ENCODE measurements around the gene LMO2. TPM values are rescaled to one million over a fixed set of nuclear protein-coding genes. Genes with fewer than 3 reads are reported as not detected.
"Not testable (repeated sequence)": the region's sequence is repeated elsewhere in the genome, so short reads cannot be mapped to it uniquely, and the experiment has no call there.

Gene LMO2
- total and polyA plus RNA-seq, 2 of the 13 experiments (the other 11 are each of a cell fraction or from before 2014, with no cell fraction given) = not detected

DNA sequence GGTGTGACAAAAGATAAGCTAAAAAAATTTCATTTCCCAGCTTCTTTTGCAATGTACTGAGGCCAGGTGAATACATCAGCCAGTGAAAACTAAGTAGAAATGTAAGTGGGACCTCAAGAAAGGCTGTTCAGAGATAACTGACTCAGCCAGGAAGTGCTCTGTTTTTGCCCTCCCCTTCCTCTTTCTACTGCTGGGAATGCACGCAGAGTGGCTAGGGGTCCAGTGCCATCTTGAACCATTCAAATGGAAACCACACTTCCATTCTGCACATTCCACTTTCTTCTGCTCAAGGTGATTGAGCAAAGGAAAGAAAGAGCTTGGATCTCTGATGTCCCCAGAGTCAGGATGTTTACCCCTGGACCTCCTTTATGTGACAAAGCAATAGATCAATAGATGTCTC is 27.8 kb upstream of the LMO2 start (continued):
- TF ChIP-seq ZBTB8A (CRISPR knock-in tag; IDR thresholded peaks at IDR 0.05; ENCODE audit: borderline replicate concordance, low read depth) = no peak

DNA sequence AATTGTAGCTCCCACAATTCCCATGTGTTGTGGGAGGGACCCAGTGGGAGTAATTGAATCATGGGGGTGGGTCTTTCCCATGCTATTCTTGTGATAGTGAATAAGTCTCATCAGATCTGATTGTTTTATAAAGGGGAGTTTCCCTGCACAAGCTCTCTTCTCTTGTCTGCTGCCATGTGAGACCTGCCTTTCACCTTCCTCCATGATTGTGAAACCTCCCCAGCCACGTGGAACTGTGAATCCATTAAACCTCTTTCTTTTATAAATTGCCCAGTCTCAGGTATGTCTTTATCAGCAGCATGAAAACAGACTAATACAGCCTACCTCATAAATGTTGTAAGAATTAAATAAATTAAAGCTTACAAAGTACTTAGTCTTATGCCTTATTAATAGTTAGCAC is 25.5 kb upstream of the LMO2 start:
- H2AFZ ChIP-seq (ENCODE audit: low read length); intact Hi-C loops (cut with micrococcal nuclease; ENCODE audit: unreplicated experiment); CTCF ChIA-PET (ENCODE audit: low intra/inter-chr PET ratio, low total read pairs); H3K79me2 ChIP-seq (ENCODE audit: insufficient read depth, low read length); H3K36me3 ChIP-seq (replicated peaks in 1 of 2; ENCODE audit: control insufficient read depth in 1 of 2, insufficient read depth in 2 of 2, low read length in 2 of 2); H3K9ac ChIP-seq (ENCODE audit: insufficient read depth, low read depth, low read length); H3K27ac ChIP-seq (ENCODE audit: extremely low read length, insufficient read depth, low read length); ATAC-seq; DNase-seq (ENCODE audit: low spot score); H3K4me1 ChIP-seq (ENCODE audit: insufficient read depth, low read length); H4K20me1 ChIP-seq (ENCODE audit: insufficient read depth, low read length); in situ Hi-C loops (cut with HindIII; ENCODE audit: extremely low pct_ligation_motif_present, low pct_unique_long_range_greater_than_20kb); BruUV-seq (replicated peaks); POLR2A ChIA-PET; H3K27me3 ChIP-seq (ENCODE audit: control insufficient read depth in 1 of 2, insufficient read depth in 2 of 2, low read length in 2 of 2); H3K4me2 ChIP-seq (ENCODE audit: low read depth, low read length); H3K9me3 ChIP-seq (ENCODE audit: low read length); FAIRE-seq; H3K4me3 ChIP-seq (replicated peaks in 1 of 3; ENCODE audit: insufficient read depth in 1 of 3, low read depth in 2 of 3, low read length in 3 of 3): not testable (repeated sequence)
- WGBS (ENCODE audit: low lambda C conversion rate) = 0% methylated on average over 1 of the region's 1 CpG

DNA sequence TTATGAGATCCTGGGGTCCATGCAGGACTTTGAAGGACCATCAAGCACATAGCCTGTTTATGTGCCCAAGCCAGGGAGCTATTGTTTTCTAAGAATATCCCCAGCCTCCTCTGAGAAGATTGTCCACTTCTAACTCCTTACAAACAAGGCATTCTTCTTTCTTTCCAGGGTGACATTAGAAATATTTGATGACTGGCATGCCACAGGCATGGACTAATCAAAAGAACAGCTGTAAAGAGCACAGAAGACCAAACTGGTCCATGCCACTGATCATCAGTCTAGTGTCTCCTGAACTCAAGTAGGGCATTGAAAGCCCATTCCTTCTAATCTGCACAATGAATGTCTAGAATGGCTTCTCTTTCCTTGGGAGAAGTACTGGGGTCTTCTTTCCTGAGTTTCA is 24.9 kb upstream of the LMO2 start:
- DNase-seq (ENCODE audit: low spot score) (no peak), FAIRE-seq (no peak)
- no peaks in the 10 kb centered on the region for H3K9me3 ChIP-seq (ENCODE audit: low read length)

More for the DNA sequence above, 24.9 kb upstream of the LMO2 start:
- H2AFZ ChIP-seq (ENCODE audit: low read length) = no peak overlapping the region
- ChIA-PET POLR2A (no interaction called here), CTCF (ENCODE audit: low intra/inter-chr PET ratio, low total read pairs) (no interaction called here)
- H3K4me3 ChIP-seq (replicated peaks in 1 of 3; ENCODE audit: insufficient read depth in 1 of 3, low read depth in 2 of 3, low read length in 3 of 3) = no peak overlapping the region
- intact Hi-C loops (cut with micrococcal nuclease; ENCODE audit: unreplicated experiment) (no loop called here), in situ Hi-C loops (cut with HindIII; ENCODE audit: extremely low pct_ligation_motif_present, low pct_unique_long_range_greater_than_20kb) (no loop called here)
- TF ChIP-seq, protein P1, sequence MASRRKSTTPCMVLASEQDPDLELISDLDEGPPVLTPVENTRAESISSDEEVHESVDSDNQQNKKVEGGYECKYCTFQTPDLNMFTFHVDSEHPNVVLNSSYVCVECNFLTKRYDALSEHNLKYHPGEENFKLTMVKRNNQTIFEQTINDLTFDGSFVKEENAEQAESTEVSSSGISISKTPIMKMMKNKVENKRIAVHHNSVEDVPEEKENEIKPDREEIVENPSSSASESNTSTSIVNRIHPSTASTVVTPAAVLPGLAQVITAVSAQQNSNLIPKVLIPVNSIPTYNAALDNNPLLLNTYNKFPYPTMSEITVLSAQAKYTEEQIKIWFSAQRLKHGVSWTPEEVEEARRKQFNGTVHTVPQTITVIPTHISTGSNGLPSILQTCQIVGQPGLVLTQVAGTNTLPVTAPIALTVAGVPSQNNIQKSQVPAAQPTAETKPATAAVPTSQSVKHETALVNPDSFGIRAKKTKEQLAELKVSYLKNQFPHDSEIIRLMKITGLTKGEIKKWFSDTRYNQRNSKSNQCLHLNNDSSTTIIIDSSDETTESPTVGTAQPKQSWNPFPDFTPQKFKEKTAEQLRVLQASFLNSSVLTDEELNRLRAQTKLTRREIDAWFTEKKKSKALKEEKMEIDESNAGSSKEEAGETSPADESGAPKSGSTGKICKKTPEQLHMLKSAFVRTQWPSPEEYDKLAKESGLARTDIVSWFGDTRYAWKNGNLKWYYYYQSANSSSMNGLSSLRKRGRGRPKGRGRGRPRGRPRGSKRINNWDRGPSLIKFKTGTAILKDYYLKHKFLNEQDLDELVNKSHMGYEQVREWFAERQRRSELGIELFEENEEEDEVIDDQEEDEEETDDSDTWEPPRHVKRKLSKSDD (CRISPR knock-in tag; IDR thresholded peaks at IDR 0.05; ENCODE audit: low read depth) = no peak
- TF ChIP-seq ZNF30 (CRISPR knock-in tag; IDR thresholded peaks at IDR 0.05) (no peak), ZNF782 (CRISPR knock-in tag; IDR thresholded peaks at IDR 0.05; ENCODE audit: borderline replicate concordance) (no peak), ZNF12 (CRISPR knock-in tag; IDR thresholded peaks at IDR 0.05) (no peak), CBX2 (IDR thresholded peaks at IDR 0.05; ENCODE audit: low read depth, low read length) (no peak), CBX2 (CRISPR knock-in tag; IDR thresholded peaks at IDR 0.05; ENCODE audit: low read depth) (no peak), ZNF17 (CRISPR knock-in tag; IDR thresholded peaks at IDR 0.05) (no peak), ZNF670 (CRISPR knock-in tag; IDR thresholded peaks at IDR 0.05; ENCODE audit: borderline replicate concordance) (no peak), TMF1 (CRISPR knock-in tag; IDR thresholded peaks at IDR 0.05; ENCODE audit: low read depth) (no peak), HNRNPLL (IDR thresholded peaks at IDR 0.05; ENCODE audit: low read depth, low read length, poor library complexity, severe bottlenecking) (no peak), PHB2 (IDR thresholded peaks at IDR 0.05; ENCODE audit: partially characterized antibody) (no peak)
- TF ChIP-seq, protein P2, sequence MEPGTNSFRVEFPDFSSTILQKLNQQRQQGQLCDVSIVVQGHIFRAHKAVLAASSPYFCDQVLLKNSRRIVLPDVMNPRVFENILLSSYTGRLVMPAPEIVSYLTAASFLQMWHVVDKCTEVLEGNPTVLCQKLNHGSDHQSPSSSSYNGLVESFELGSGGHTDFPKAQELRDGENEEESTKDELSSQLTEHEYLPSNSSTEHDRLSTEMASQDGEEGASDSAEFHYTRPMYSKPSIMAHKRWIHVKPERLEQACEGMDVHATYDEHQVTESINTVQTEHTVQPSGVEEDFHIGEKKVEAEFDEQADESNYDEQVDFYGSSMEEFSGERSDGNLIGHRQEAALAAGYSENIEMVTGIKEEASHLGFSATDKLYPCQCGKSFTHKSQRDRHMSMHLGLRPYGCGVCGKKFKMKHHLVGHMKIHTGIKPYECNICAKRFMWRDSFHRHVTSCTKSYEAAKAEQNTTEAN (CRISPR knock-in tag; conservative IDR thresholded peaks at IDR 0.05) = no peak
- ATAC-seq = no peak
- BruUV-seq (replicated peaks) = no TSS peak
- no peak overlapping the region for H3K4me2 ChIP-seq (ENCODE audit: low read depth, low read length)
- no peaks in the 10 kb centered on the region for H3K36me3 ChIP-seq (replicated peaks in 1 of 2; ENCODE audit: control insufficient read depth in 1 of 2, insufficient read depth in 2 of 2, low read length in 2 of 2)
- H3K79me2 ChIP-seq (ENCODE audit: insufficient read depth, low read length) = no peaks in the 10 kb centered on the region
- no peak overlapping the region for H3K27ac ChIP-seq (ENCODE audit: extremely low read length, insufficient read depth, low read length)
- no peaks in the 10 kb centered on the region for H4K20me1 ChIP-seq (ENCODE audit: insufficient read depth, low read length)
- peaks cover 0 to 10% of the 10 kb centered on the region in 2 experiments; a peak in 1 of 5 replicates for H3K27me3 ChIP-seq (ENCODE audit: control insufficient read depth in 1 of 2, insufficient read depth in 2 of 2, low read length in 2 of 2)
- H3K9ac ChIP-seq (ENCODE audit: insufficient read depth, low read depth, low read length) = no peak overlapping the region
- no peaks in the 10 kb centered on the region for H3K4me1 ChIP-seq (ENCODE audit: insufficient read depth, low read length)
